Measurements from ENCODE around the gene MPP4.

DNA sequence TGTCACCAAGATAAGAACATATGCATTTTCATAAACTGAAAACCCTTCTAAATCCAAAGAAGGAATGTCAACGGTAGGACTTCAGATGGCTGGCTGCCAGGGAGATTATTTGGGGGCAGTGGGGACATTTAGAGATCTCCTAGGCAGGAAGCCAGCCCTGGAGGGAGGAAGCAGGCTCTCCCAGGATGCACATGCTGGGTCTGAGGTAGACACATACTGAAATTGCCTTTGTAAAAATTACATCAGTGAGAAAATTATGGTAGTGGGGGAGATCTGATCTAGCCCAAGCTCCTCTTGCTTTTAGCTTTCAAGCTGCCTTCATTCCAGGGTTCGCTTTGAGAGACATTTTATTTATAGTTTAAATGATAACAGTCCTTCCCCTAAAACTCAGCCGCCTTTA, 24.1 kb downstream of the MPP4 start:
- TF ChIP-seq TBL1XR1 (IDR thresholded peaks at IDR 0.05; ENCODE audit: low read depth, low read length): no peak
- no peak for TF ChIP-seq HCFC1 (IDR thresholded peaks at IDR 0.05; ENCODE audit: low read length)
- TF ChIP-seq YBX1 (IDR thresholded peaks at IDR 0.05): no peak
